IPS DF 19.7 (cell line): ENCODE data around the gene HIBCH.
"Not testable (repeated sequence)": the region's sequence is repeated elsewhere in the genome, so short reads cannot be mapped to it uniquely, and the experiment has no call there.

ENCODE experiments used
- DNase-seq: peaks from one replicate; pipeline ENCODE4 v3.0.0-alpha.2; 2013; ENCODE audit warnings: low read depth, low spot score

Gene HIBCH

GRCh38 chr2:190343089-190343535 is 23.5 kb upstream of the HIBCH start:
- no peak for DNase-seq

DNA sequence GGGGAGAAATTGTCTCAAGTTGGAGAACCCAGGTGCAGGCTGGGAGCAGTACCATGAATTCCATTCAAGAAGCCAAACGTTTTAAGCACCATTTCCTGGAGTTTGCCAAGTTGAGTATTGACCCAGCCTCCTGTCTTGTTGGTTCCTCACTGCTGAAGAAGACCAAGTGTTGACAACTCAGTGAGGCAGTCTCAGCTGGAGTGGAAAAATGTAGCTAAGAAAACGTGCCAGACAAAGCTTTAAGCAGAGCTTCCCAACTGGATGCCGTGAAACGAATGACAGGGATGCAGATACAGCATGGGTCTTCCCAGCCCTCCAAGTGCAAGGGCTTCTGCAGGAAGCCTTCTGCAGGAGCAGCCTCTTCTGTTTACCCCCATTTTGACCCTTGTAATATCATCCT is 23.0 kb upstream of the HIBCH start:
- DNase-seq: no peak

GRCh38 chr2:190340369-190340768 is 20.7 kb upstream of the HIBCH start:
- DNase-seq: no peak

- DNase-seq: no peak
These were observed 19.8 kb upstream of the HIBCH start for GRCh38 chr2:190339394-190339793.

DNA sequence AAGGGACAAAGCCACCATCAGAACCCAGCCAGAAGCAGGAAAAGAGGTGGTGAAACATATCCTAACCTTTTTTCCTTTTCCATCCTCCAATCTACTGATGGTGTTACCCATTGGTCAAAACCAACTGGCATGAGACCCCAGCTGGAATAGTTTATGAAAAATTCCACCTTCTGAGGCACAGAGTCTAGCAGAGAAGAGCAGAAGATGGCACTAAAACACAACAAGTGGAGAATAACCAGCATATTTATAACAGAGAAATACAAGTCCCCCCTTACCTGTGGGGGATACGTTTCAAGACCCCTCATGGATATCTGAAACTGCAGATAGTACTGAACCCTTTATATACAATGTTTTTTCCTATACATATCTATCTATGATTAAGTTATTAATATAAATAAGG is 18.8 kb upstream of the HIBCH start:
- no peak for DNase-seq

GRCh38 chr2:190336420-190336819 is 16.8 kb upstream of the HIBCH start:
- no peak for DNase-seq

DNA sequence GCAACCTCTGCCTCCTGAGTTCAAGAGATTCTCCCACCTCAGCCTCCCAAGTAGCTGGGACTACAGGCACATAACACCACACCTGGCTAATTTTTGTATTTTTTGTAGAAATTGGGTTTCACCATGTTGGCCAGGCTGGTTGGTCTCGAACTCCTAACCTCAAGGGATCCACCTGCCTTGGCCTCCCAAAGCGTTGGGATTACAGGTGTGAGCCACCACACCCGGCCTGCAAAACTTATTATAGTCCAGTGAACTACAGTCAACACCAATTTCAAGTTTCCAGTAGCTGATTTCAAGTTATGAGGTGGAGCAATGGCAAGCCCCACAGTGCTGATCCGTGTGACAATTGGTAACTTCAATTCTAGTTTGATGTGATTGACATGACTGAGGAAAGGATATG is 16.0 kb upstream of the HIBCH start:
- not testable (repeated sequence) for DNase-seq

GRCh38 chr2:190335225-190335559 is 15.6 kb upstream of the HIBCH start:
- no peak for DNase-seq

DNA sequence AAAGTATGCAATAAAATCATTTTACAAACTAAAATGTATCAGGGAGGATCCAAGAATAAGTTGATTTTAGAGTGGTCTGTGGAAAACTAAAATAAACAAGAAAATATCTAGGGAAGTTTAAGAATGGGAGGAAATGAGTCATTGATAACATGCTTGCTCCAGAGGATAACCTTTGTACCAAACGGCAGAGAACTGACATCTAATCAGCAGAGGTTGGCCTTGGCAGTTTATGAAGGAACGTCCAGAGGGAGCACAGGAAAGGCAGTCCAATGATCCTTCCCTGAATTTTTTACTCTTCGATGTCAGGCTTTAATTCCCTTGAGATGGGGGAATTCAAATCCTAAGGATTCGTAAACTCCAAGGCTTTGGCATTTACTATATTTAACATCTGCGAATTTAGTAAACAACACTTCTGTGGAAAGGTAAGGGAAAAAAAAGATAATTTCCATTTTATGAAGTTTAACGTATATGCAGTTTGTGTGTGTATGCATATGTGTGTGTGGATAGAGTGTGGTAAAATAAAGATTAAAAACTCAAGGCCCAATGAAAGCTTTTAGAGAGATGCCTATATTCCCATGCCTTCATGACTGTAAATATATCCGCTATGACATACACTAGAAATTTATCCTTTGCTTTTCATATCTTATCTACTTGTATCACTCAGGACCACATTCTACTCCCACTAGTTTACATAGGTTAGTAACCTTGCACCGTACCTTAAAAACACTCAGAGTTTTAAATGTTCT is 15.0 kb upstream of the HIBCH start:
- no peak for DNase-seq

- no peak for DNase-seq
These were observed 14.3 kb upstream of the HIBCH start for GRCh38 chr2:190333928-190334327.

- DNase-seq: no peak
These were observed 13.8 kb upstream of the HIBCH start for GRCh38 chr2:190333395-190333794.

GRCh38 chr2:190328573-190329147 is 9.0 kb upstream of the HIBCH start:
- DNase-seq: no peak

DNA sequence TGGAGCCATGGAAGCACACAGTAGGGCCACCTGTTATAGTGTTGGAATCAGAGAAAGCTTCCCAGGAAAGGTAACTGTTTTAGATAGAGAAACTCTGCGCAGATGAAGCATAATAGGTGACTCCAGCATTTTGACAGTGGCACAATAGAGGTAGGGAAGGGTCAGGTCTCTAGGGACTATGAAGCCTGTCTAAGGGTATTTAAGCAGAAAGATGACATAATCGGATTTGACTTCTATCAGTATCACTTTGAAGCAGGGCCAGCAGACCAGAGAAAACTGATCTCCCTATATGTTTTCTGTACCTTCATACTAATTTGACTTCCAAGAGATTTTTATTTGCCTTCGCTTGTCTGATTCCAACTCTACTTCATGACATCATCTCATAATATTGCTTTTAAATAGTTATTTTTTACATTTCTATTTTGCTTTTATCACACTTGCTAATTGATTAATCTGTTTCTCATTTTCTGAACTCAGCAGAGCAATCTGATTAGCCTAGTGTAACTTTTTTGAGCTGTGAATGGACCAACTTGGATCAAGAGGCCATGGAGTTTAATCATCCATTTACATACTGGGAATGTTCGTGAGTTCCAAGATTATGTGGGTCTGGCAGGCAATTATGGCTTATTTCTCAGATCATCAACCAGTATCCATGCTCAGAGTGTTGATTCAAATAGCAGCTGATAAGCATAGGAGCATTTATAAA is 8.4 kb upstream of the HIBCH start:
- no peak for DNase-seq

- DNase-seq: no peak
These were observed 6.0 kb upstream of the HIBCH start for GRCh38 chr2:190325588-190325987.

GRCh38 chr2:190323406-190323805 is 3.8 kb upstream of the HIBCH start:
- no peak for DNase-seq

- DNase-seq: no peak
These were observed 1.1 kb upstream of the HIBCH start for GRCh38 chr2:190320696-190321095.

DNA sequence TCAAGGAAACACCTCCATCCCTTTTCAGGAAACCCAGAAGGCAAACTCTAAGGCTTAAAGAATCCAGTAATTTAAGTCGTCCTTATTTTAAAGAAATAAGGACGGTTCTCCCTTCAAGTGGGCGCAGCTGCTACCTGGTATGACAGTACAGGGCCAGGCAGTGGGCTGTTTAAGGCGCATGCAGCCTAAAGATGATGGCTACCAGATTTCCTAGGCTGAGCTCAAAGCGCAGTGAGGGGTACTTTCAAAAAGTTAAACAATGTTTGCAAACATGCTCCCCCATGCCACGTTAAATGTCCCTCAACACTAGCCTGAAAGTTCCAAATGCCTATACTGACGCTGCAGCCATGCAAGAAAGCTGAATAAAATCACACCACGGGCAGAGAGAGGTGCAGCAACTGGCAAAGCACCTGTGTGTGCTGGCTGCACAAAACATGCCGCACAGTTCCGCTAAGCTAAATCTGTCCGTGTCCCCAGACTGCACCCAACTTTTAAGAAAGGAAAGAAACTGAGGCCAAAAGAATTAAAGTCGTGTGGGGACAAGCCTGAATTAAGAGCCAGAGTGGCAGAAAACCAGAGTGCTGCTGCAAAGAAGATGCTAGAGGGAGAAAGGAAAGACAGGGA is 583 bp downstream of the HIBCH start:
- DNase-seq: no peak

- DNase-seq: no peak
These were observed 1.1 kb downstream of the HIBCH start for GRCh38 chr2:190318514-190318913.

- DNase-seq: no peak
These were observed 4.4 kb downstream of the HIBCH start for GRCh38 chr2:190315273-190315672.

DNA sequence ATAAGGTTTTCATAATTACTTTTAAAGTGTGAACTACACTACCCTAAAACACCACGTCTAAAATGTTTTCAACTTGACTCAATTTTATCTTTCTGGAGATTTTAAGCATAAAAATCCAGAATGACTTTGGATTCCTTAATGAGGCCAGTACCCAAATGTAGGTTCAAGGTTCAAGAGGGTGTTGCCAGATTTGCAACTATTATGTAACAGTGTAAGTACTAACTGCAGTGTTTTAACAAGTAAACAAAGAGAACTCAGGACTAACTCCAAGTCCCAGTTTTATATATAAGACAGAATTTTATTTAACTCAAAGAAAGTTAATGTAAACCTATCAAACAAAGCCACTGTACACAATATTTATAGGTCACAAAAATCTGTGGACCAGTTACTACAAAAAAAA is 5.7 kb downstream of the HIBCH start:
- no peak for DNase-seq

DNA sequence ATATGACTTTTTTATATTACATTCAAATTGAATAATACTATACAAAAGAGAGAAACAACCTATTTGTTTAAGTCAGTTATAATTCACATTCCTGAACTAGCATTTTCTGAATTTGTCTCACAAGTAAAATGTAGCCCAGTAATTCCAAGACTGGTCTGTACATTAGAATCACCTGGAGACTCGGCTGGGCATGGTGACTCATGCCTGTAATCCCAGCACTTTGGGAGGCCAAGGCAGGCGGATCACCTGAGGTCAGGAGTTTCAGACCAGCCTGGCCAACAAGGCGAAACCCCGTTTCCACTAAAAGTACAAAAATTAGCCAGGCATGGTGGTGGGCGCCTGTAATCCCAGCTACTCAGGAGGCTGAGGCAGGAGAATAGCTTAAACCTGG is 7.0 kb downstream of the HIBCH start:
- DNase-seq: not testable (repeated sequence)

DNA sequence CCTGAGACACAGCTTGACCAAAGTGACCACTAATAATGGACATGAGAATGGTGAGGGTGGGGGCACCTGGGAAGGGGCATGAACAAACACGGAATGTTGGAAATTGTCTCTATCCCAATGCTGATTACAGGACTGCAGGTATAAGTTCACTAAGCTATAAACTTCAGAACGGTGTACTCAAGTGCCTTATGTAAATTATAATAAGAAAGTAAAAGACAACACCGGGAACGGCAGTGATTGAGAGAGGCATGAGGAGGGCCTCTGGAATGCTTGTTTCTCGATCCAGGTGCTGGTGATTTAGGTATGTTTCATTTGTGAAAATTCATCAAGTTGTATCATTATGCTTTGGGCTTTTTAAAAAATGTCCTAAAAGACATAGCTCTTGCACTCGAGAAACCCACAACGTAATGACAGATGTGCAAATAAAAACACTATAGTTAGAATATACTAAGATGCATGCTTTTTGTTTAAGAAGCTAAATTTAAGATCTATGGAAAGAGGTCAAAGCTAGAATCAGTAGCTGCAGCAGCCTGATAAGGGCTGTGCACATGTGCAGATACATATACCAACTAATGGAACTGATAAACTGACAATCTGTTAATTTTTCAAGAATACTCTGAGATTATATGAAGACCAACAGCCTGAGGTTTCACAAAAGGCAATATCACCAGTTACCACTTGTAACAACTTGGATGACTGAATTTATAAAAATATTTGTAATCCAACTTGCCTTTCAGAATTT is 7.6 kb downstream of the HIBCH start:
- no peak for DNase-seq
